NCI-H2227 (cell line): ENCODE results near the gene MAGOHB.

ENCODE experiments used
- DNase-seq: peaks from one replicate; lab custom pipeline; 2025; ENCODE audit not compliant: unreplicated experiment; lab: John Stamatoyannopoulos, UW

Gene MAGOHB

GRCh38 chr12:10557329-10557728 lies 56.1 kb downstream of the MAGOHB start:
- no peak for DNase-seq

GRCh38 chr12:10554756-10555481 lies 58.5 kb downstream of the MAGOHB start:
- DNase-seq = no peak

GRCh38 chr12:10554228-10554755 lies 59.1 kb downstream of the MAGOHB start:
- DNase-seq = no peak
